Activated CD4-positive, CD25-positive, alpha-beta regulatory T cell treated with anti-CD3 and anti-CD28 coated beads, Interleukin-2, amount 50 U/mL, for 72 hours (primary cell): Measurements from ENCODE around the gene ATXN7L3.

Experiments used
- DNase-seq: peaks from one replicate; pipeline ENCODE4 v3.0.0; 2021

ATXN7L3 gene

DNA sequence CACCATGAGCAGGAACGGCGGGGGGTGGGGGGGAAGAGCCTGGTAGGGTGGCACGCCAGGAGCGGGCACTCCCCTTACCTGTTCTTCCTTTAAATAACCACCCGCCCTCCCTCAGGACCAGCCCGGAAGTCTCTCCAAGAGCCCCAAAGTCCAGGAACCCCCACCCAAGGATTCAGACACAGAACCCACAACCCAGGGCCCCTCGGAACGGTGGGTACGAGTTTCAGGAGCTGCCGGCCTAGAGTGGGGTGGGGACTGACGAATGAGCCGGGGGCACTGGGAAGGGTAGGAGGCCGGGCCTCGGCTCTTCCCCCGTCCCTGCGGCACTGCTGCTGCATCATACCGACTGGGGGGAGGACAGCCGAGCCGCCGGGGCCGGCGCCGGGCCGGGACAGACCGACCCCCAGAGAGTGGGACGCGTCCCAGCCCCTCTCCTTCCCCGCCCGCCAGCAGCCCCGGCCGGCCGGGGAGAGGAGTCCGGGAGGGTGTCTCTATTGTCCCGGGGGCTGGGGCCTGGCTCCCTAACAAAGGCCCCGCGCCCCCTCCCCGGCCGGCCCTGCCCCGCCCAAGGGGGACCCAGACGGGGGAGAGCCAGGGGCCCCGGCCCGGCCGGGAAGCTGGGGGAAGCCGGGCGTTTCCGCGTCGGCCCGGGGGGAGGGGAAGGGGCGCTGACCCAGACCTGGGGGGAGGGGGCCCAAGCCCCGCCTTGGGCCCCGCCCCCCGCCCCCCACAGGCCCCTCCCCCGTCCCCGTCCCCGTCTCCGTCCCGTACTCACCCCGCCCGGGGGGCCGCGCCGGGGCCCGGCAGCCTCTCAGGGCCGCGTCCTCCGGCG lies 747 bp downstream of the ATXN7L3 start:
- DNase-seq, result peak; percentile 63

- DNase-seq, result no peak
Measured at GRCh38 chr17:44197980-44198720, 1.5 kb downstream of the ATXN7L3 start.

DNA sequence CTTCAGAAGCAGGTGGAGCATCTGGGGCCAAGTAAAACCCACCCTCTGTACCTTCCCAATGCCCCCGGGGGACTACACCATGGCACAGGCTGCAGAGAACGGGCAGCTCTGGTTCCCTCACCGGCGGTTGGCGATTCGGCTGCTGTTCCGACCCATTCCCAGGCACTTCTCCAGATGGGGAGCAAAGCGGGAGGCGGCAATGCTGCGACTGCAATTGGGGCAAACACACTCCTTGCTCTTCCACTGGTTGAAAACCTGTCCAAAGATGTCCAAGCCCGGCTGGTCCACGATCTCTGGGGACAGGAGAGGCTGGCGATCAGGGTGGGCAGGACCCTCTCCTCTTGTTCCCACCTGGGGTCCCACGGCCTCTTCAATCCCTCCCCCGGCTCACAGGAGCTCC lies 2.6 kb downstream of the ATXN7L3 start:
- DNase-seq, result no peak

GRCh38 chr17:44193326-44194084 lies 6.2 kb downstream of the ATXN7L3 start:
- no peak for DNase-seq

DNA sequence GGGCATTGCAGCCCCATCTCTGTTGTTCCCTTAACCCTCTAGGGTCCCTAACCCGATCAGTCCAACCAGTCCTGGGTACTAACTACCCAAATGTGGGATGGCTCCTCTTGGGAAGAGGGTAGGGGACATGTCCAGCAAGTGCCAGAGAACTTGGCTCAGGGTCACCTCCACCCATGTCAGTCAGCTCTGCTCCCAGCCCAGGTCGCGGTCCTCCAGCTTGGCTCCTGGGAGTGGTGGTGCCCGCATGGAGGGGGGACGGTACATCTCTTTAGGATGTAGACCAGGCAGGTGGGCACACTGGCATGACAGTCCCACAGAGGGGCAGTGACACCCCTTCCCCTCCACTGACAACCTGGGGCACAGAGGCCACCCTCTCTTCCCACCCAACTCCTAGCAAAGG lies 6.9 kb downstream of the ATXN7L3 start:
- no peak for DNase-seq

DNA sequence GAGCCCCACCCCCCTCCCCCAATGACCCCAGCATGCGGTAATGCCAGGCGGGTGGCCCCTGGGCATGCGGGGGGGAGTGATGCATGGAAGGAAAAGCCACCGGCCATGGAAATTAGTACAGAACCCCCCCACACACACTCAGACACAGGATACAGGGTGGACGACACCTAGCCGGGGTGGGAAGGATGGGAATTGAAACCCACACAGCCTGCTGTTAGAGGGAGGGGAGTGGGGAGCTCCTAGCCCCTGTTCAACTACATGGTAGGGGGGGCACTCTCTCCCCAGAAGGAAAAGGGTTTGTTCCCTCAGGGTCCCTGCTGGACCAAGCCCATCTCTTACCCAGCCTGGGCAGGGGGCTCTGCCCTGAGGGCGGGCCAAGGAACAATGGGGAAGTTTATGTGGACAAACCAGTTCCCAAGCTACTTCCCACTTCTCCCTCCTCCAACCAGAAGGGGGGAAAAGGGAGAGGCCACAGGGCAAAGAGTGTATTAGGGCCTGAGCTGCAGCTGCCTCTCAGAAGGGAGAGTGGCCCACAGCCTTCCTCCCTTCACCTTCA lies 7.7 kb downstream of the ATXN7L3 start:
- DNase-seq, result no peak

DNA sequence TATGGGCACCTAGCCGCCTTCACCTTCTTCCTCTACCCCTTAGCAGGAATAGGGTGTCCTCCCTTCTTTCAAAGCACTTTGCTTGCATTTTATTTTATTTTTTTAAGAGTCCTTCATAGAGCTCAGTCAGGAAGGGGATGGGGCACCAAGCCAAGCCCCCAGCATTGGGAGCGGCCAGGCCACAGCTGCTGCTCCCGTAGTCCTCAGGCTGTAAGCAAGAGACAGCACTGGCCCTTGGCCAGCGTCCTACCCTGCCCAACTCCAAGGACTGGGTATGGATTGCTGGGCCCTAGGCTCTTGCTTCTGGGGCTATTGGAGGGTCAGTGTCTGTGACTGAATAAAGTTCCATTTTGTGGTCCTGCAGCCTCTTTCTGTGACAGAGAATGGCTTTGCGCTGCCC lies 8.3 kb downstream of the ATXN7L3 start:
- DNase-seq, result no peak

DNA sequence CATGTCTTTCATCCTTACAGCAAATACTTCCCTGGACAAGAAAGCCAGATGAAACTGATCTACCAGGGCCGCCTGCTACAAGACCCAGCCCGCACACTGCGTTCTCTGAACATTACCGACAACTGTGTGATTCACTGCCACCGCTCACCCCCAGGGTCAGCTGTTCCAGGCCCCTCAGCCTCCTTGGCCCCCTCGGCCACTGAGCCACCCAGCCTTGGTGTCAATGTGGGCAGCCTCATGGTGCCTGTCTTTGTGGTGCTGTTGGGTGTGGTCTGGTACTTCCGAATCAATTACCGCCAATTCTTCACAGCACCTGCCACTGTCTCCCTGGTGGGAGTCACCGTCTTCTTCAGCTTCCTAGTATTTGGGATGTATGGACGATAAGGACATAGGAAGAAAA lies 9.2 kb downstream of the ATXN7L3 start:
- DNase-seq, result no peak

DNA sequence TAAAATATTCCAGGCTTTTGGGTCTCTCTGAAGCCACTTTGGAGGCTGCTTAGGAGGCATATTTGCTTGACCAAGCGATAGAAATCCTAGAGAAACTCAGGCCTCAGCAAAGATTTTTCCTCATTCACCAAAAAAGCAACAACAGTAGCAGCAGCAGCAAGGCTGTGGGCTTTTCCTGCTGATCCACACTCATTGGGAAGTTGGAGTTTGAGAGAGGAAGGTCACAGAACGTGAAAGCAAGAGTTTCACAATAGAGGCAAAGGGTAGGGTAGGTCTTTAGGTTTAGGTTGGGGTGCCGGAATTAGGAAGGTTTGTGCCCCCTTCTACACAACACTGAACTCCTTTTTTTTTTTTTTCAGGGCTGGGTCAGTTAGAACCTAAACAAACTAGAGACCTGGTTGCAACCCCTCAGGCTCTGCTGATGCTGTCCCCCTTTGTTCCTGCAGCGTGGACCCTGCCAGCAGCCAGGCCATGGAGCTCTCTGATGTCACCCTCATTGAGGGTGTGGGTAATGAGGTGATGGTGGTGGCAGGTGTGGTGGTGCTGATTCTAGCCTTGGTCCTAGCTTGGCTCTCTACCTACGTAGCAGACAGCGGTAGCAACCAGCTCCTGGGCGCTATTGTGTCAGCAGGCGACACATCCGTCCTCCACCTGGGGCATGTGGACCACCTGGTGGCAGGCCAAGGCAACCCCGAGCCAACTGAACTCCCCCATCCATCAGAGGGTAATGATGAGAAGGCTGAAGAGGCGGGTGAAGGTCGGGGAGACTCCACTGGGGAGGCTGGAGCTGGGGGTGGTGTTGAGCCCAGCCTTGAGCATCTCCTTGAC lies 10.9 kb downstream of the ATXN7L3 start:
- DNase-seq, result no peak

DNA sequence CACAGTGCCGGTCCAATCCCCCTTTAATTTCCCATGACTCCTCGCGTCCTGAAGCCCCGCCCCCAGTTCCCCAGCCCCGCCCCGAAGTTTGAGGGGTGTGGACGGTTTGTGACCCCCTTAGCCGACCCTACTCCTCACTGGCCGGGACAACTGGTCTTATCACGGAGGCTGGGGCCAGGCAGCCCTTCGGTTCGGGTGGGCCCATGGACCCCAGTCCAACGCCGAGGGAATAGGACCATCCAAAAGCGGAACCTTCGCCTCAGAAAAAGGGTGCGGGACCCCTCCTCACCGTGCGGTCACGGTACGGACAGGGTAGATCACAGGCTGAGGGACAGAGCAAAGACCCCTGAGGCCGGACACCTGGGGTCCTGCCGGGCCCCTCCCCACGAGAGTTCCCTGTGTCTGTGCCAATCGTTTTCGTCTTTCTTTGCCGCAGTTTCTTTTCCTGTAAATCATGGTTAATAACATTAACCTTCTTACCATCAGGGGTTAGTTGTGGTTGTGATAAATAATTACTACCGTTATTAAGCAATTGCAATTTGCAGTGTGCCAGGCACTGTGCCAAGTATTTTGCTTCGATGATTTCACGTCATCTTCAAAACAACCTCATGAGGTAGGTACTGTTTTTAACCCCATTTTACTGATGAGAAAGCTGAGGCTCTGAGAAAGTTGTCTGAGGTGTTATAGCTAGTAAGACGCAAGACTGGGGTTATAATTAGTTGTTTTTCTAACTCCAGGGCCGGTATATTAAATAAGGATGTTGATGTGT lies 12.4 kb downstream of the ATXN7L3 start:
- no peak for DNase-seq

GRCh38 chr17:44186307-44187130 lies 13.2 kb downstream of the ATXN7L3 start, which contains the start of gene TMUB2:
TMUB2 (plus strand) TSS chr17:44186972; CDS start chr17:44187709, 737 bp downstream.
- DNase-seq, result peak; percentile 100

GRCh38 chr17:44184212-44184810 lies 15.4 kb downstream of the ATXN7L3 start:
- no peak for DNase-seq

DNA sequence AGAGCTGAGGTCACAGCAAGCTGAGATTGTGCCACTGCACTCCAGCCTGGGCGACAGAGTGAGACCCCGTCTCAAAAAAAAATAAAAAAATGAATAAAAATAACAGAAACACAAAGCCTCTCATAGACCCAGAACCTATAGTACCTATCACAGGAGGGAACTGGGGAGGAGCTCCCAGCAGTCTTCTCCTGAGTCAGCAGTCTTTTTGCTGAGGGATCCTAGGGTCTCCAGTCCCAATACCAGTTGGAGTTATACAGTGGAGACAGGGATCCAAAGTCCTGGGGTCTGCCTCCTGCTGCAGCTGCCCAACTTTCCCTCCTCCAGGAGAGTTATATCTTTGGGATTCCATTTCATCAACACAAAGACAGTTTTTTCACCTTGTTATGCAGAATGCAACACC lies 16.7 kb downstream of the ATXN7L3 start:
- no peak for DNase-seq

DNA sequence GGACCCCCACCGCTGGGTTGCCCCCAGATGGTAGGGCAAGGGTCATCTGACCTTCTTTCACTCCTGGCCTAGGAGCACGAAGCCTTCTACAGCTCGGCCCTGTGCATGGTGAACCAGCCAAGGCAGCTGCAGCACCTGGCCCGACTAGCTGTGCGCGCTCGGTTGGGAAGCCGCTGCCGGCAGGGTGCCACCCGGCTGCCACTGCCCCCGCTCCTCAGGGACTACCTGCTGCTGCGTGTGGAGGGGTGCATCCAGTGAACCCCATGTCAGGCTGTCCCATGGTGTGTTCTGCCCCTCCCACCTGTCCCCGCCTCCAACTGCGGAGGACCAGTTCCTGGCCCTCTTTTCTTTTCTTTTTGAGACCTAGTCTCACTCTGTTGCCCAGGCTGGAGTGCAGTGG lies 21.6 kb downstream of the ATXN7L3 start:
- no peak for DNase-seq

GRCh38 chr17:44177640-44178039 lies 22.0 kb downstream of the ATXN7L3 start:
- DNase-seq, result no peak

GRCh38 chr17:44176671-44177501 lies 22.8 kb downstream of the ATXN7L3 start:
- no peak for DNase-seq

DNA sequence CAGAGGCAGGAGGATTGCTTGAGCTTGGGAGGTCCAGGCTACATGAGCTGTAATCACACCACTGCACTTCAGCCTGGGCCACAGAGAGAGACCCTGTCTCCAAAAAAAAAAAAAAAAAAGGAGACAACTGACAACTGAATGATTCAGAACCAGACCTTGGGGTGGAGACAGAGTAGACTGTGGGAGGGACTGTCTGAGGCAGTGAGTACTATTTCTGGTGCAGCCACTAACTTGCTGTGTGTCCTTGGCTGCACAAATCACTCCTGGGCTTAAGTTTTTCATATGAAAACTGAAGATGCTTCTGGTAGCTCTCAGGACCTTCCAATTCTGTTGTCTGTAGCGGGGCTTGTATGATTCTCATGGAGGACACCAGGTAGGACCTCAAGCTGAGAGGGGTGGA lies 23.4 kb downstream of the ATXN7L3 start:
- no peak for DNase-seq

GRCh38 chr17:44174427-44174826 lies 25.3 kb downstream of the ATXN7L3 start:
- no peak for DNase-seq

DNA sequence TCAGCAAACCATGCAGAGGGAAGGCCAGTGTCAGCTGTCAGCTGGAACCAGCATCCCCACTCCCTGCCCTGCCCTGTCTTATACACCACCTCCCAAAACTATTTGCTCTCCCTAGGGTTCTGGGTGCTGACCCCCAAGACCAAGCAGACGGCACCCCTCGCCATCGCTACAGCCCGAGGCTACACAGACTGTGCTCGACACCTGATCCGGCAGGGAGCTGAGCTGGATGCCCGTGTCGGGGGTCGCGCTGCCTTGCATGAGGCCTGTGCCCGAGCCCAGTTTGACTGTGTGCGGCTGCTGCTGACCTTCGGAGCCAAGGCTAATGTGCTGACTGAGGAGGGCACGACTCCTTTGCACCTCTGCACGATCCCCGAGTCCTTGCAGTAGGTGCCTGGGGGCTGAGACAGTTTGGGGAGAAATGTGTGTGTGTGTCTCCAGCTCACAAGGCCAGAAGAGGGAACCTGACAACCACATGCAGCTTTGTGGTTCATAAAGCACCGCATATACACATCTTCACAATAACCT lies 27.7 kb downstream of the ATXN7L3 start:
- no peak for DNase-seq
